Progenitor cell of endocrine pancreas (in vitro differentiated cells): Measurements from ENCODE around the gene ABHD17A. TPM values are rescaled to one million over a fixed set of nuclear protein-coding genes. Genes with fewer than 3 reads are reported as not detected.
"Not testable (repeated sequence)": the region's sequence is repeated elsewhere in the genome, so short reads cannot be mapped to it uniquely, and the experiment has no call there.

ENCODE experiments used
- DNase-seq: peaks from one replicate; pipeline ENCODE4 v3.0.0; 2021; ENCODE audit warnings: low spot score; ENCODE audit not compliant: unreplicated experiment
- H3K27ac Mint-ChIP-seq: 2 replicates; pipeline ENCODE4 v1.8.0; 2021; ENCODE audit warnings: mild to moderate bottlenecking, moderate library complexity, mixed read lengths
- H3K27me3 Mint-ChIP-seq: 2 replicates; pipeline ENCODE4 v1.8.0; 2021; ENCODE audit warnings: mixed read lengths
- H3K36me3 Mint-ChIP-seq: 2 replicates; pipeline ENCODE4 v1.8.0; 2022; ENCODE audit warnings: mixed read lengths; ENCODE audit not compliant: insufficient read depth
- H3K4me1 Mint-ChIP-seq: 2 replicates; pipeline ENCODE4 v1.8.0; 2021; ENCODE audit warnings: low read depth, mixed read lengths
- H3K4me3 Mint-ChIP-seq: 2 replicates; pipeline ENCODE4 v1.8.0; 2021; ENCODE audit warnings: low read depth, mild to moderate bottlenecking, moderate library complexity, mixed read lengths
- H3K9me3 Mint-ChIP-seq: 2 replicates; pipeline ENCODE4 v1.8.0; 2021; ENCODE audit warnings: low read depth, mixed read lengths
- CTCF ChIP-seq: fragments of 200-600 bp; sonication (generic); IDR thresholded peaks from one replicate; pipeline ENCODE4 v1.5.0; 2021; ENCODE audit warnings: antibody characterized with exemption, mild to moderate bottlenecking; ENCODE audit not compliant: unreplicated experiment
- total RNA-seq: library from RNA; stranded (reverse); gene quantifications from 2 replicates; pipeline ENCODE4 v1.2.1, GENCODE V29; 2021

ABHD17A gene
- total RNA-seq, 1 donor from 2014 or later: 48.8 TPM

- no peak for DNase-seq
- TF ChIP-seq CTCF: no peak
- Mint-ChIP-seq H3K4me1 (peaks cover 23% of the 10 kb centered on the region), H3K36me3 (no peaks in the 10 kb centered on the region), H3K9me3 (no peaks in the 10 kb centered on the region), H3K27ac (peak overlapping the region; percentile 88), H3K4me3 (peak overlapping the region; percentile 93), H3K27me3 (no peaks in the 10 kb centered on the region)
These were observed 991 bp downstream of the ABHD17A start for GRCh38 chr19:1884291-1884718.

GRCh38 chr19:1883784-1884183 lies 1.5 kb downstream of the ABHD17A start:
- H3K9me3 Mint-ChIP-seq: no peaks in the 10 kb centered on the region
- peak overlapping the region; percentile 88 for H3K27ac Mint-ChIP-seq
- H3K36me3 Mint-ChIP-seq: no peaks in the 10 kb centered on the region

GRCh38 chr19:1882786-1883692 lies 2.3 kb downstream of the ABHD17A start:
- no peak for DNase-seq
- peak overlapping the region; percentile 93 for H3K4me3 Mint-ChIP-seq
- H3K27ac Mint-ChIP-seq: peak overlapping the region; percentile 33
- peaks cover 23% of the 10 kb centered on the region for H3K4me1 Mint-ChIP-seq
- H3K36me3 Mint-ChIP-seq: no peaks in the 10 kb centered on the region
- TF ChIP-seq CTCF: no peak
- no peaks in the 10 kb centered on the region for H3K9me3 Mint-ChIP-seq
- no peaks in the 10 kb centered on the region for H3K27me3 Mint-ChIP-seq

More at GRCh38 chr19:1883784-1884183, 1.5 kb downstream of the ABHD17A start:
- no peak for DNase-seq
- TF ChIP-seq CTCF: no peak
- Mint-ChIP-seq H3K27me3 (no peaks in the 10 kb centered on the region), H3K4me1 (peaks cover 23% of the 10 kb centered on the region), H3K4me3 (peak overlapping the region; percentile 93)

- no peaks in the 10 kb centered on the region for H3K27me3 Mint-ChIP-seq
- no peak for DNase-seq
- H3K4me3 Mint-ChIP-seq: peak overlapping the region; percentile 93
- no peak for TF ChIP-seq CTCF
- peaks cover 19% of the 10 kb centered on the region for H3K4me1 Mint-ChIP-seq
- no peaks in the 10 kb centered on the region for H3K9me3 Mint-ChIP-seq
- no peaks in the 10 kb centered on the region for H3K36me3 Mint-ChIP-seq
- peak overlapping the region; percentile 33 for H3K27ac Mint-ChIP-seq
These were observed 3.1 kb downstream of the ABHD17A start for GRCh38 chr19:1882089-1882785.

GRCh38 chr19:1881393-1882088 lies 3.8 kb downstream of the ABHD17A start:
- not testable (repeated sequence) for DNase-seq, H3K36me3 Mint-ChIP-seq, H3K9me3 Mint-ChIP-seq, H3K27me3 Mint-ChIP-seq, H3K27ac Mint-ChIP-seq, H3K4me3 Mint-ChIP-seq
- H3K4me1 Mint-ChIP-seq: peaks cover 19% of the 10 kb centered on the region
